T-helper 1 cell treated with Interleukin-12 subunit alpha and Interleukin-12 subunit beta and Interleukin-4 antibody, amounts not matched to agents 30 μg/mL and 1 μg/mL, for 36 hours (primary cell): ENCODE measurements around the gene EHHADH.

ENCODE experiments used
- H3K27ac Mint-ChIP-seq: one replicate; pipeline ENCODE4 v1.8.0; 2021; ENCODE audit warnings: mild to moderate bottlenecking, mixed read lengths
- H3K27me3 Mint-ChIP-seq: one replicate; pipeline ENCODE4 v1.8.0; 2021; ENCODE audit warnings: low read depth, mixed read lengths
- H3K36me3 Mint-ChIP-seq: one replicate; pipeline ENCODE4 v1.8.0; 2021; ENCODE audit warnings: low read depth, mixed read lengths
- H3K4me1 Mint-ChIP-seq: one replicate; pipeline ENCODE4 v1.8.0; 2021; ENCODE audit warnings: low read depth, mixed read lengths
- H3K4me3 Mint-ChIP-seq: one replicate; pipeline ENCODE4 v1.8.0; 2021; ENCODE audit warnings: mild to moderate bottlenecking, moderate library complexity, mixed read lengths
- H3K9me3 Mint-ChIP-seq: one replicate; pipeline ENCODE4 v1.8.0; 2021; ENCODE audit warnings: mixed read lengths

EHHADH gene

GRCh38 chr3:185225080-185225479 is 28.8 kb downstream of the EHHADH start:
- Mint-ChIP-seq H3K4me1 (no peaks in the 10 kb centered on the region), H3K27me3 (no peaks in the 10 kb centered on the region), H3K36me3 (no peaks in the 10 kb centered on the region), H3K4me3 (no peak overlapping the region), H3K27ac (no peak overlapping the region), H3K9me3 (no peaks in the 10 kb centered on the region)

- H3K27ac Mint-ChIP-seq = no peak overlapping the region
- no peaks in the 10 kb centered on the region for H3K27me3 Mint-ChIP-seq
- H3K4me1 Mint-ChIP-seq = no peaks in the 10 kb centered on the region
- H3K9me3 Mint-ChIP-seq = no peaks in the 10 kb centered on the region
- no peaks in the 10 kb centered on the region for H3K36me3 Mint-ChIP-seq
- H3K4me3 Mint-ChIP-seq = no peak overlapping the region
Observed at GRCh38 chr3:185221203-185221602, 32.6 kb downstream of the EHHADH start.

GRCh38 chr3:185216607-185216958 is 37.3 kb downstream of the EHHADH start:
- H3K27me3 Mint-ChIP-seq = no peaks in the 10 kb centered on the region
- no peak overlapping the region for H3K27ac Mint-ChIP-seq
- H3K4me3 Mint-ChIP-seq = no peak overlapping the region
- no peaks in the 10 kb centered on the region for H3K36me3 Mint-ChIP-seq
- no peaks in the 10 kb centered on the region for H3K9me3 Mint-ChIP-seq
- H3K4me1 Mint-ChIP-seq = no peaks in the 10 kb centered on the region

- no peaks in the 10 kb centered on the region for H3K4me1 Mint-ChIP-seq
- H3K36me3 Mint-ChIP-seq = no peaks in the 10 kb centered on the region
- H3K9me3 Mint-ChIP-seq = no peaks in the 10 kb centered on the region
- no peak overlapping the region for H3K27ac Mint-ChIP-seq
- no peak overlapping the region for H3K4me3 Mint-ChIP-seq
- H3K27me3 Mint-ChIP-seq = no peaks in the 10 kb centered on the region
Observed at GRCh38 chr3:185215873-185216606, 37.8 kb downstream of the EHHADH start.

GRCh38 chr3:185212559-185212958 is 41.3 kb downstream of the EHHADH start:
- Mint-ChIP-seq H3K27me3 (no peaks in the 10 kb centered on the region), H3K4me1 (no peaks in the 10 kb centered on the region), H3K4me3 (no peak overlapping the region), H3K27ac (no peak overlapping the region), H3K9me3 (no peaks in the 10 kb centered on the region), H3K36me3 (no peaks in the 10 kb centered on the region)

GRCh38 chr3:185212086-185212485 is 41.8 kb downstream of the EHHADH start:
- no peaks in the 10 kb centered on the region for H3K27me3 Mint-ChIP-seq
- no peaks in the 10 kb centered on the region for H3K4me1 Mint-ChIP-seq
- no peaks in the 10 kb centered on the region for H3K36me3 Mint-ChIP-seq
- H3K4me3 Mint-ChIP-seq = no peak overlapping the region
- no peak overlapping the region for H3K27ac Mint-ChIP-seq
- H3K9me3 Mint-ChIP-seq = no peaks in the 10 kb centered on the region

GRCh38 chr3:185210621-185211142 is 43.2 kb downstream of the EHHADH start:
- no peak overlapping the region for H3K4me3 Mint-ChIP-seq
- H3K27me3 Mint-ChIP-seq = no peaks in the 10 kb centered on the region
- no peaks in the 10 kb centered on the region for H3K36me3 Mint-ChIP-seq
- H3K27ac Mint-ChIP-seq = no peak overlapping the region
- no peaks in the 10 kb centered on the region for H3K9me3 Mint-ChIP-seq
- H3K4me1 Mint-ChIP-seq = no peaks in the 10 kb centered on the region

GRCh38 chr3:185208823-185209222 is 45.0 kb downstream of the EHHADH start:
- H3K4me3 Mint-ChIP-seq = no peak overlapping the region
- H3K4me1 Mint-ChIP-seq = no peaks in the 10 kb centered on the region
- H3K36me3 Mint-ChIP-seq = no peaks in the 10 kb centered on the region
- no peaks in the 10 kb centered on the region for H3K9me3 Mint-ChIP-seq
- H3K27me3 Mint-ChIP-seq = no peaks in the 10 kb centered on the region
- H3K27ac Mint-ChIP-seq = no peak overlapping the region

GRCh38 chr3:185207931-185208746 is 45.7 kb downstream of the EHHADH start:
- Mint-ChIP-seq H3K36me3 (no peaks in the 10 kb centered on the region), H3K4me1 (no peaks in the 10 kb centered on the region), H3K9me3 (no peaks in the 10 kb centered on the region), H3K27ac (no peak overlapping the region), H3K4me3 (no peak overlapping the region), H3K27me3 (no peaks in the 10 kb centered on the region)

- Mint-ChIP-seq H3K9me3 (no peaks in the 10 kb centered on the region), H3K4me3 (no peak overlapping the region), H3K4me1 (no peaks in the 10 kb centered on the region), H3K36me3 (no peaks in the 10 kb centered on the region), H3K27ac (no peak overlapping the region), H3K27me3 (no peaks in the 10 kb centered on the region)
Observed at GRCh38 chr3:185207481-185207880, 46.4 kb downstream of the EHHADH start.

- Mint-ChIP-seq H3K36me3 (no peaks in the 10 kb centered on the region), H3K9me3 (no peaks in the 10 kb centered on the region), H3K27me3 (no peaks in the 10 kb centered on the region), H3K4me3 (no peak overlapping the region), H3K4me1 (no peaks in the 10 kb centered on the region), H3K27ac (no peak overlapping the region)
Observed at GRCh38 chr3:185205865-185206264, 48.0 kb downstream of the EHHADH start.

- Mint-ChIP-seq H3K27me3 (no peaks in the 10 kb centered on the region), H3K27ac (no peak overlapping the region), H3K4me1 (no peaks in the 10 kb centered on the region), H3K4me3 (no peak overlapping the region), H3K9me3 (no peaks in the 10 kb centered on the region), H3K36me3 (no peaks in the 10 kb centered on the region)
Observed at GRCh38 chr3:185204894-185205293, 49.0 kb downstream of the EHHADH start.

GRCh38 chr3:185200639-185201038 is 53.2 kb downstream of the EHHADH start:
- H3K27me3 Mint-ChIP-seq = no peaks in the 10 kb centered on the region
- no peaks in the 10 kb centered on the region for H3K9me3 Mint-ChIP-seq
- H3K36me3 Mint-ChIP-seq = no peaks in the 10 kb centered on the region
- no peak overlapping the region for H3K4me3 Mint-ChIP-seq
- no peaks in the 10 kb centered on the region for H3K4me1 Mint-ChIP-seq
- no peak overlapping the region for H3K27ac Mint-ChIP-seq

- no peaks in the 10 kb centered on the region for H3K27me3 Mint-ChIP-seq
- no peaks in the 10 kb centered on the region for H3K9me3 Mint-ChIP-seq
Observed at GRCh38 chr3:185199671-185200070, 54.2 kb downstream of the EHHADH start.

GRCh38 chr3:185199206-185199605 is 54.6 kb downstream of the EHHADH start:
- Mint-ChIP-seq H3K9me3 (no peaks in the 10 kb centered on the region), H3K27ac (no peak overlapping the region)

More at GRCh38 chr3:185199671-185200070, 54.2 kb downstream of the EHHADH start:
- Mint-ChIP-seq H3K36me3 (no peaks in the 10 kb centered on the region), H3K27ac (no peak overlapping the region), H3K4me3 (no peak overlapping the region), H3K4me1 (no peaks in the 10 kb centered on the region)

More at GRCh38 chr3:185199206-185199605, 54.6 kb downstream of the EHHADH start:
- Mint-ChIP-seq H3K27me3 (no peaks in the 10 kb centered on the region), H3K36me3 (no peaks in the 10 kb centered on the region), H3K4me1 (no peaks in the 10 kb centered on the region), H3K4me3 (no peak overlapping the region)
